ENCODE data around the gene HOXD9.

GRCh38 chr2:176149481-176149938, 27.0 kb downstream of the HOXD9 start:
- TF ChIP-seq, protein P1, sequence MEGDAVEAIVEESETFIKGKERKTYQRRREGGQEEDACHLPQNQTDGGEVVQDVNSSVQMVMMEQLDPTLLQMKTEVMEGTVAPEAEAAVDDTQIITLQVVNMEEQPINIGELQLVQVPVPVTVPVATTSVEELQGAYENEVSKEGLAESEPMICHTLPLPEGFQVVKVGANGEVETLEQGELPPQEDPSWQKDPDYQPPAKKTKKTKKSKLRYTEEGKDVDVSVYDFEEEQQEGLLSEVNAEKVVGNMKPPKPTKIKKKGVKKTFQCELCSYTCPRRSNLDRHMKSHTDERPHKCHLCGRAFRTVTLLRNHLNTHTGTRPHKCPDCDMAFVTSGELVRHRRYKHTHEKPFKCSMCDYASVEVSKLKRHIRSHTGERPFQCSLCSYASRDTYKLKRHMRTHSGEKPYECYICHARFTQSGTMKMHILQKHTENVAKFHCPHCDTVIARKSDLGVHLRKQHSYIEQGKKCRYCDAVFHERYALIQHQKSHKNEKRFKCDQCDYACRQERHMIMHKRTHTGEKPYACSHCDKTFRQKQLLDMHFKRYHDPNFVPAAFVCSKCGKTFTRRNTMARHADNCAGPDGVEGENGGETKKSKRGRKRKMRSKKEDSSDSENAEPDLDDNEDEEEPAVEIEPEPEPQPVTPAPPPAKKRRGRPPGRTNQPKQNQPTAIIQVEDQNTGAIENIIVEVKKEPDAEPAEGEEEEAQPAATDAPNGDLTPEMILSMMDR (IDR thresholded peaks at IDR 0.05), result no peak
- no peak for TF ChIP-seq POLR2A (IDR thresholded peaks at IDR 0.05)
